Epidermal melanocyte (primary cell): ENCODE data around the gene GUCY2D.
"Not testable (repeated sequence)": the region's sequence is repeated elsewhere in the genome, so short reads cannot be mapped to it uniquely, and the experiment has no call there.

ENCODE experiments used
- DNase-seq: peaks from one replicate; pipeline ENCODE4 v3.0.0; 2011; ENCODE audit warnings: low spot score; ENCODE audit not compliant: insufficient read length

The GUCY2D gene

DNA sequence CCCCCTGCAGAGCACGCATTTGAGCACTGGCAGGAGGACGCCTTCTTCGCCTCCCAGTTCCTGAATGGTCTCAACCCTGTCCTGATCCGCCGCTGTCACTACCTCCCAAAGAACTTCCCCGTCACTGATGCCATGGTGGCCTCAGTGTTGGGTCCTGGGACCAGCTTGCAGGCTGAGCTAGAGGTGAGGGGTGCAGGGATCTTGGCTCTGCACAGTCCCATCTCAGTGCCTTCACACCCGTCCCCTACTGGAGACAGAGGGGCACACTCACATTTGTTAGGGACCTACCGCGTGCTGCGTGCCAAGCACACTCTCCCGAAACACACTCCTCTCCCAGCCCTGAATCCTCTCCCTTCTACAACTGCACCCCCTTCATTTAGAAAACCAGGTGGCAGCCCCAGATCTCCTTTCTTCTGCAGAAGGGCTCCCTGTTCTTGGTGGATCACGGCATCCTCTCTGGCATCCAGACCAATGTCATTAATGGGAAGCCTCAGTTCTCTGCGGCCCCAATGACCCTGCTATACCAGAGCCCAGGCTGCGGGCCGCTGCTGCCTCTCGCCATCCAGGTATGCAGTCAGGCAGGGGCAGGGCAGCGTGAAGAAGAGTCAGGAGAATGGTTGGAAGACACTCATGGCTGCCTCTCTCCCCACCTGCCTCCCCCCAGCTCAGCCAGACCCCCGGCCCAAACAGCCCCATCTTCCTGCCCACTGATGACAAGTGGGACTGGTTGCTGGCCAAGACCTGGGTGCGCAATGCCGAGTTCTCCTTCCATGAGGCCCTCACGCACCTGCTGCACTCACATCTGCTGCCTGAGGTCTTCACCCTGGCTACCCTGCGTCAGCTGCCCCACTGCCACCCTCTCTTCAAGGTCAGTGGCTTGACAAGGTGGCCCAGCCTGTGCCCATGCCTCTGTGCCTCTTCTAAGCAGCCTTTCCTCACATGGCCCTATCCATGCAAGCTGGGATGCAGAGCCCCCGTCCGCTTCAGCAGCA, 42.7 kb downstream of the GUCY2D start:
- no peak for DNase-seq

DNA sequence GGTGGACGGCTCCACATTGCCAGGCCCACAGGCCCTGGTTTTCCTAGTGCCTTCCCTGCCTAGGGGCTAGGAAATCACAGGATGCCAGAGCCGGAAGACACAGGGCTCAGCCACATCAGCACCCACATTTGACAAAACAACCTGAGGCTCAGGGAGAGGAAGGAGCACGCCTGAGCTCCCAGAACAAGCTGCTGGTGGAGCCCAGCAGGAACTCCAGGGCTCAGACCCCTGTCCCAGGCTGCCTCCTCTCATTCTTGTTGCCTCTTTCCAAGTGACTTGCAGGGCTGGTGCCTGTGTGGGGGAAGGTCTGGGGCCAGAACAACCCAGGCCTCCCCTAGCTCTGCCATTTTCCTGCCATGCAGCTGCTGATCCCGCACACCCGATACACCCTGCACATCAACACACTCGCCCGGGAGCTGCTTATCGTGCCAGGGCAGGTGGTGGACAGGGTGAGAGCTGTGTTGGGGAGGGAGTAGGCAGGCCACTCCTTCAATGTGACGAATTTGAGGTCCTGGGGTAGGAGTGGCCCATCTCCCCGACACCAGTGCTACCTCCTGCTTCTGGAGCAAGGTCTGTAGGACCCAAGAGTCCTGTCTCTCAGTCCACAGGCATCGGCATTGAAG, 44.0 kb downstream of the GUCY2D start:
- DNase-seq = peak; percentile 2

DNA sequence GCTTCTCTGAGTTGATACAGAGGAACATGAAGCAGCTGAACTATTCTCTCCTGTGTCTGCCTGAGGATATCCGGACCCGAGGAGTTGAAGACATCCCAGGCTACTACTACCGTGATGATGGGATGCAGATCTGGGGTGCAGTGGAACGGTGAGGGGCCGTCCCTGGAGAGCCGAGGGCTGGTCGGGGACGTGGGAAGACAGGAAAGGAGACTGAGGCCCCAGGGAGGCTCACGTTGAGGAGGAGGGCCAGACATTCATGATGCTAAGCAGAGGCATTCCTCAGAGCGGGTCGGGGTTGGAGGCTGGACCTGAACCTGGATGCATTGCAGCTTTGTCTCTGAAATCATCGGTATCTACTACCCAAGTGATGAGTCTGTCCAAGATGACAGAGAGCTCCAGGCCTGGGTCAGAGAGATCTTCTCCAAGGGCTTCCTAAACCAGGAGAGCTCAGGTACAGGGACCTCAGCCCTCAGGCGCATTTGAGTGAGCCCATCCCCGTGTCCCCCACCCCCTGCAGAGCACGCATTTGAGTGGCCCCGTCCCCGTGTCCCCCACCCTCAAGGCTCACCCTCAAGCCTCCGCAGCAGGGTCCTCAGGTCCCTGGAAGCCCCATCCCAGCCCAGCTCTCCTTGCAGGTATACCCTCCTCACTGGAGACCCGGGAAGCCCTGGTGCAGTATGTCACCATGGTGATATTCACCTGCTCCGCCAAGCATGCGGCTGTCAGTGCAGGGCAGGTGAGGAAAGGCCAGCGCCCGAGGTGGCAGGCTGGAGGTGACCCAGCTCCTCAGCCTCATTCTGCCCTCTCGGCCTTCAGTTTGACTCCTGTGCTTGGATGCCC, 44.7 kb downstream of the GUCY2D start:
- peak; percentile 5 for DNase-seq

DNA sequence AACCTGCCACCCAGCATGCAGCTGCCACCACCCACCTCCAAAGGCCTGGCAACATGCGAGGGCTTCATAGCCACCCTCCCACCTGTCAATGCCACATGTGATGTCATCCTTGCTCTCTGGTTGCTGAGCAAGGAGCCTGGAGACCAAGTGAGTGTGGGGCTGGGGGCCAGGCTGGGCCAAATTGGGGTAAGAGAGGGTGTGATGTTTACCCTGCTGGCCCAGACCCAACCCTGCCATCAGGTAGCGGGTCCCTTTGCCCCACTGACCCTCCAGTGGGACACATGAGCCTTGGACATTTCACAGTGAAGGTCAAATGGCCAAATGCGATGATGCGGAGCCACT, 45.3 kb downstream of the GUCY2D start:
- DNase-seq = no peak

DNA sequence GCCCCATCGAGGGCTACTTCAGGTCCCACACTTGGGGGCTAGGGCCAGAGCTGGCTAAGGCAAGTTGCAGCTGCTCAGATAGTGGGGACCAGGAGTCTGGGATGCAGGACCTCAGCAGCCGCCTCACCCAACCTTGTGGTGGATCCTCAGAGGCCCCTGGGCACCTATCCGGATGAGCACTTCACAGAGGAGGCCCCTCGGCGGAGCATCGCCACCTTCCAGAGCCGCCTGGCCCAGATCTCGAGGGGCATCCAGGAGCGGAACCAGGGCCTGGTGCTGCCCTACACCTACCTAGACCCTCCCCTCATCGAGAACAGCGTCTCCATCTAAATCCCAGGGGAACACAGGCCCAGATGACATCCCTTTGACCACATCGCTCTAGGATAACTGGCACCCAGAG, 45.8 kb downstream of the GUCY2D start:
- no peak for DNase-seq

DNA sequence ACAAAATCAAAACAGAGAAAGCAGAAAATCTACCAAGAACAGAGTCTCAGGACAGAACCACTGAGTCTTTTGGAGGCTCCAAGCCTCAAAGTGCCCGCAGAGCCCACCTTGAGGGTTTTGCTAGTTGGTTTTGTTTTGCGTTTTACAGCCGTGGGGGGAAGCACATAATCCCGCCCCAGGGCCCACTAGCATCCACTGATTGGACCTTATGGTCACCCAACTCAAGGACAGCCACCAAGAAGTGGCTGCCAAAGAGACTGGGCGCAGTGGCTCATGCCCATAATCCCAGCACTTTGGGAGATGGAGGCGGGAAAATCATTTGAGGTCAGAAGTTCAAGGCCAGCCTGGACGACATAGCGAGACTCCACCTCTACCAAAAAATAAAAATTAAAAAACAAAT, 46.3 kb downstream of the GUCY2D start:
- no peak for DNase-seq

DNA sequence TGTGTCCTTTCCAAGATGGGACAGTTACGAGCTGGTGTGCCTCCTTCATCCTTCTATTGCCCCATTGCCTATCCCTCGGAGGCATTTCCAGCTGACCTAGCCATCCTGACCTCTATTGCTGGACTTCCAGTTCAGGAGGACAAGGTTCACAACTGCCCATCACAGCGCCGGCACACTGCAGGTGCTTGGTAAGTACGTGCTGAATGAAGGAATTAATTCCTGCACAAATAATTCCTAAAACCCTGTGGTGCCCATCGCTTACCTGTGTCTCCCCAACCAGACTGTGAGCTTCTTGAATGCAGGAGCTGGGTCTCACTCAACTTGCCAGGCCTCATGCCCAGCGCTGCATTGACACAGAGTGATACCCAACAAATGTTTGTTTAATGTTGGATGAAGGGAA, 49.4 kb downstream of the GUCY2D start:
- no peak for DNase-seq

DNA sequence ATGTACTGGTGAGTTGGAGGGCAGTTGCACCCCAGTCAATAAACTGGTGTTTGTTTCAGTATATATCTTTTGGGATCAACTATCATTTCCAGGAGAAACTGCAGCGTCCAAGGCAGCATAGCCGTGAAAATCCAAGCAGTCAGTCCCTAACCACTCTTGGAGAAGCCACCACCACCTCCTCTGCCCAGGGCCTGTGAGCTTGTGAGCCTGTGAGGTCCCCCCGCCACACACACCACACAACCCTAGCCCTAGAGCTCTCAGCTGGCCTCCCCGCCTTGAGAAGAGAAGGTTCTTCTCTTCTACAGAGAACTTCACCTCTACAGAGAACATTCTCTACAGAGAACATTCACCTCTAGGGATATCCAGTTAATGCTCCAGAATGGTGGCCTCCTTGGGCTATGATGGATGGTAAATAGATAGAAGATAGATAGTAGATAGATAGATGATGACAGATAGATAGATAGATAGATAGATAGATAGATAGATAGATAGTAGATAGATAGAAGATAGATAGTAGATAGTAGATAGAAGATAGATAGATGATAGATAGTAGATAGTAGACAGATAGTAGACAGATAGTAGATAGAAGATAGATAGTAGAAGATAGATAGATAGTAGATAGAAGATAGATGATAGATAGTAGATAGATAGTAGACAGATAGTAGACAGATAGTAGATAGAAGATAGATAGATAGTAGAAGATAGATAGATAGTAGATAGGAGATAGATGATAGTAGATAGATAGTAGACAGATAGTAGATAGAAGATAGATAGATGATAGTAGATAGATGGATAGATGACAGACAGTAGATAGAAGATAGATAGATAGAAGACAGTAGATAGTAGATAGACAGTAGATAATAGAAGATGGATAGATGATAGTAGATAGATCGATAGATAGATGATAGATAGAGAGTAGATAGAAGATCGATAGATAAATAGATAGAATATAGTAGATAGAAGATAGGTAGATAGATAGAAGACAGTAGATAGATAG, 50.1 kb downstream of the GUCY2D start:
- DNase-seq = no peak

DNA sequence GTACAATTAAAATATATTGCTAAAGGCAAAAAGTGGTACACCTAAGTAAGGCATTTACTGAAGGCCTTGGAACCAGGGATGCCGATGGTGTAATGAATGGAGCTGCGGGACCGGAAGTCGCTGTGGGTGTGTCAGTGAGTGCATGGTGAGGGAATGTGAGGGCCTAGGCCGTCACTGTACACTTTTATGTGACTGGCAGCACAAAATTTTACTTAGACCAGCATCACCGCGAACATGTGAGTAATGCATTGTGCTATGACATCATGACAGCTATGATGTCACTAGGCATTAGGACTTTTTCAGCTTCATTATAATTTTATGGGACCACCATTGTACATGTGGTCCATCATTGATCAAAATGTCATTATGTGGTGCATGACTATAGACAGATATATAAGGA, 51.2 kb downstream of the GUCY2D start:
- no peak for DNase-seq

DNA sequence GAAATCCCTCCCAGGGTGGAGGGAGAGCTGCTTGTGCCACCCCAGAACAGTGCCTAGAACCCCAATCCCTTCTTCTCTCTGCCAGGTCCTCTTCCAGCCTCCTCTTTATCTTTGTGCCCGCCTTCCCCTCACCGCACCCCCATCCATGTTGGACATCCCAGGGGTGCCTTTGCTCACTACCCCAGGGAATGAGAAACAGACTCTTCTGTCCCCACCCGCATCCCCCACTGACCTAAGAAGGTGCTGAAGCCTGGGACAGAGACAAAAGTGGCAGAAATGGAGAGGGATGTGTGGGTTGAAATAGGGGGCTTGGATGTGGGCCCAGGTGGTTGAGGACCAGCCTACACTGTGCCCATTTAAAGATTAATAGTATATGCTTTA, 53.4 kb downstream of the GUCY2D start:
- no peak for DNase-seq

DNA sequence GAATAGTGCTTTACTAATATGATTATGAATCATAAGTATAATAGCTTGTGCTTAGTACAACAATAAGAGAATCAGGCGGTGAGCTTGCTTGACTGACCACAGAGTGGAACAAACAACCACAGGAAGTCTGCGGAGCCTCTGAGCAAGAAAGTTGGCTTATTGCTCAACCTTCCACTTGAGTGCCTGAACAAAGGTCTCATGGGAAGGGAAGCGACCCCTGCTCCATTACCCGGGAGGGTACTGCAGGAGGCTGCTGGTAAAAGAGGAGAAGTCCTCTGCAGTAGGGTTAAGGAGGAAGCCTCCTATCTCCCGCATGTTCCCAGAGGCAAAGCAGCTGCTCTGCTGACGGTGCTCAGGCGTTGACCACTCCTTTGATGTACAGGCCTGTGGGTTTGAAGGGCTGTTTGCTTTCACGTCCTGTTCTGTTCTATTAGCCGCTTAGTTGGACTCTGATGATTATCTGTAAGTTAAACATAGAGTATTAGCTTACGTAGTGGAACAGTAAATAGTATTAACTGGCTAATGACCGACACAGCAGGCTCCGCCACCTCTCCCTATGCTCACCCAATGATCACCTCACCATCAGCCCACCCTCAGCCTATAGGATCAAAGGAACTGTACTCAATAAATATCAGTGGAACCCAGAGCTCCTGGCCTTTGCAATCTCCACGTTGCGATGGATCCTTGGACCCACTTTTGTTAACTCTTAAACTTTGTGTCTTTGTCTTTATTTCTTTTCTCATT, 54.0 kb downstream of the GUCY2D start:
- DNase-seq = no peak

DNA sequence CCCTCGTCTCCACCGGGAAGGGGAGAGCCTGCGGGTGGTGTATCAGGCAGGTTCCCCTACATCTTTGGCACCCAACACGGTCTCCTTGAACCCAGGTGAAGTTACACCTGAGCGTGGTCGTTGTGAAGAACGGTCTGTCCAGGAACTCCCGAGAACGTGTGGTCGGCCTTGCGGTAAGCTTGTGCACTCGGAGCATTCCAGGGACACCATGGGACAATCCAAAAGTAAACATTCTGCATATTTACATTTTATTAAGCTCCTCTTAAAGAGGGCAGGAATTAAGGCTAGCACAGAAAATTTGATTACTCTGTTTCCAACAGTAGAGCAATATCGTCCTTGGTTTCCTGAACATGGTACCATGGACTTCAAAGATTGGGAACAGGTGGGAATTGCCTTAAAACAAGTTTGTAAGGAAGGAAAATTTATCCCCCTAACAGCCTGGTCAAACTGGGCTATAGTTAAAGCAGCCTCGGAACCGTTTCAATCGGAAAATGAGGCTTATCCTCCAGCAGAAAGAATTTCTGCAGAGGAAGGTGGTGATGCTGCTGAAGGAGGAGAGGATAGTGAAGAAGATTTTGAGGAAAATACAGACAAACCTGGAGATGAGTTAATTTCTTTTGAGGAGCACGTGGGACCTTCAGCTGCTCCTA, 54.7 kb downstream of the GUCY2D start:
- no peak for DNase-seq

DNA sequence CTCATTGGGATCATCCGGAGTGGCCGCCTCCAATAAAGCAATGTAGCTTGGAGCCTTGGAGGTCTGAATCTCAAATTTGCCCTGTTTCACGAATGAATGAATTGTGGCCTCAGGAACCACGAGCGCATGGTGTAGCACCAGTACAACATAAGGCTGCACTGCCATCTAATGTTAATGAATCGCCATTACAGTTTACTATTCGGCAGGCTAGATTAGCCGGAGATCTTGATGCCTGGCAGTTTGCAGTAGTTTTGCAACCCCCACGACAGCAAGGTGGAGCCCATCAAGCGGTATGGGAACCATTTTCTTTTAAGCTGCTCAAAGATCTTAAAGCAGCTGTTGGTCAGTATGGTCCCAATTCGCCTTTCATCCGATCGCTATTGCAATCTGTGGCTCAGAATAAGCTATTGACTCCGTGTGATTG, 55.3 kb downstream of the GUCY2D start:
- peak; percentile 93 for DNase-seq

DNA sequence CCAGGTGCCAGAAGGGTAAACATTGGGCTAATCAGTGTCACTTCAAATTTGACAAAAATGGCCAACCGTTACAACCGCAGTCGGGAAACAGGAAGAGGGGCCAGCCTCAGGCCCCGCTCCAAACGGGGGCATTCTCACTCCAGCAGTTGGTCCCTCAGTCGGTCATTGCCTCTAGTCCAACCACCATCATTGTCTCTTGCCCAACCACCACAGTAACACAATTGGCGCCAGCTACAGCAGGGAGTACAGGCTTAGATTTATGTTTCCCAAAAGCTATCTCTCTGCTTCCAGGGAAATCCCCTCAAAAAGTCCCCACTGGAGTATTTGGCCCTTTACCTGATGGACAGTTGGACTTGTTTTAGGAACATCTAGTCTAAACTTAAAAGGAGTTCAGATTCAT, 56.7 kb downstream of the GUCY2D start:
- no peak for DNase-seq

DNA sequence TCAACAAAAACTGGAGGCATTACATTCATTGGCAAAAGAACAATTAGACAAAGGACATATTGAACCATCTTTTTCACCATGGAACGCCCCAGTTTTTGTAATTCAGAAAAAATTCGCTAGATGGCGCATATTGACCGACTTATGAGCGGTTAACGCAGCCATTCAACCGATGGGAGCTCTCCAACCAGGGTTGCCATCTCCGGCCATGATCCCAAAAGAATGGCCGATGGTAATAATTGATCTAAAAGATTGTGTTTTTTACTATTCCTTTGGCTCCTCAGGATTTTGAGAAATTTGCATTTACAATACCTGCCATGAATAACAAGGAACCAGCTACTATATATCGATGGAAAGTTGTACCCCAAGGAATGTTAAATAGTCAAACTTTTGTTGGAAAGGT, 57.9 kb downstream of the GUCY2D start:
- DNase-seq = peak; percentile 80

DNA sequence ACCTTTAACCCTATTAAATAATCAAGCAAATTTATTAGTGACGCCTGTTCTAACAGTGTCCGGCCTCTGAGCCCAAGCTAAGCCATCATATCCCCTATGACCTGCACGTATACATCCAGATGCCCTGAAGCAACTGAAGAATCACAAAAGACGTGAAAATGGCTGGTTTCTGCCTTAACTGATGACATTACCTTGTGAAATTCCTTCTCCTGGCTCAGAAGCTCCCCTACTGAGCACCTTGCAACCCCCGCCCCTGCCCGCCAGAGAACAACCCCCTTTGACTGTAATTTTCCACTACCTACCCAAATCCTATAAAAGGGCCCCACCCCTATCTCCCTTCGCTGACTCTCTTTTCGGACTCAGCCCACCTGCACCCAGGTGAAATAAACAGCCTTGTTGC, 59.4 kb downstream of the GUCY2D start:
- not testable (repeated sequence) for DNase-seq

DNA sequence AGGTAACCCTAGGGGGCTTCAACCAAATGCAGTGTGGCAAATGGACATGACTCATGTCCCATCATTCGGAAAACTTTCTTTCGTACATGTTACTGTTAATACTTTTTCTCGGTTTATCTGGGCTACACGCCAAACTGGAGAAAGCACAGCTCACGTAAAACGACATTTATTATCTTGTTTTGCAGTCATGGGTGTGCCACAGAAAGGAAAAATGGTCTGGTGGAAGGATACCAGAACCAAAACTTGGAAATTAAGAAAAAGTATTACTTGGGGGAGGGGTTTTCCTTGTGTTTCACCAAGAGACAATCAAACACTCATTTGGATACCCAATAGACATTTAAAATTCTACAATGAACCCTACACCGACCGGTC, 60.0 kb downstream of the GUCY2D start:
- DNase-seq = no peak

DNA sequence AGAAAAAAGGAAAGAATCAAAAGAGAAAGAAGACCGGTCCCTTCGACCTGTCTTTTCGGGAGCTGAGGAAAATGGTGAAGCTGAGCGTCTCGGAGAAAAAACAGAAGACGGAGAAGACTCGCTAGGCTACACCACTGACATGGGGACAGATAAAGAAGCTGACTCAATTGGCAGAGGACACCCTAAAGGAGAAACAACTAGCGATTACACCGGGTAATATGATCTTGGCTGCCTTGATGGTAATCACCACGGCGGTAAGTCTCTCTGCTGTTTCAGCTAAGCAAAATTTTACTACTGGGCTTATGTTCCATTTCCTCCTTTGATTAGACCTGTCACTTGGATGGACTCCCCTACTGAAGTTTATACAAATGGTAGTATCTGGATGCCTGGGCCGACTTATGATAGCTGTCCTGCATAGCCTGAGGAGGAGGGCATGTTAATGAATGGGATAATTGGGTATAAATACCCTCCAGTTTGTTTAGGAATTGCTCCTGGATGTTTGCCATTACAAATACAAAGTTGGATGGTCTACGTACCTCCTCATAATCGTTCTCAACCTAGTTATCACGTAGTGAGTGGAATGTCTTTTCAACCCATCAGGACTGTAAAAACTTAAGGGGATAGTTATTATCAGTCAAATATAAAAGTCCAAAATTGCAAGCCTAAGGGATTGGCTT, 60.5 kb downstream of the GUCY2D start:
- no peak for DNase-seq
